Activated naive CD4-positive, alpha-beta T cell treated with anti-CD3 and anti-CD28 coated beads, Interleukin-2, amount 50 U/mL, for 72 hours (primary cell): ENCODE data around the gene AHNAK2. TPM values are rescaled to one million over a fixed set of nuclear protein-coding genes. Genes with fewer than 3 reads are reported as not detected.
"Not testable (repeated sequence)": the region's sequence is repeated elsewhere in the genome, so short reads cannot be mapped to it uniquely, and the experiment has no call there.

Experiments
- ATAC-seq, 2 donors: fragments of 150-1000 bp; cut with Tn5 transposase; 2 replicates each; pipeline ENCODE4 v1.10.0; 2021; ENCODE audit warnings: mild to moderate bottlenecking in 2 of 2, moderate library complexity in 2 of 2
- DNase-seq, 2 donors: peaks; one replicate each; pipeline ENCODE4 v3.0.0; 2021 to 2022; ENCODE audit warnings: low spot score in 2 of 2
- H3K27ac Mint-ChIP-seq, 2 donors: one replicate each; pipeline ENCODE4 v1.8.0; 2022; ENCODE audit warnings: mild to moderate bottlenecking in 2 of 2, mixed read lengths in 2 of 2
- H3K36me3 Mint-ChIP-seq, 2 donors: one replicate each; pipeline ENCODE4 v1.8.0; 2022; ENCODE audit warnings: mixed read lengths in 2 of 2
- H3K9me3 Mint-ChIP-seq, 2 donors: one replicate each; pipeline ENCODE4 v1.8.0; 2022; ENCODE audit warnings: mixed read lengths in 2 of 2
- total RNA-seq, 2 donors: library from RNA; stranded (reverse); gene quantifications; one replicate each; pipeline ENCODE4 v1.2.3, GENCODE V29; 2022

Gene AHNAK2
- total RNA-seq, 2 donors from 2014 or later, result 0.02 to 0.10 TPM

DNA sequence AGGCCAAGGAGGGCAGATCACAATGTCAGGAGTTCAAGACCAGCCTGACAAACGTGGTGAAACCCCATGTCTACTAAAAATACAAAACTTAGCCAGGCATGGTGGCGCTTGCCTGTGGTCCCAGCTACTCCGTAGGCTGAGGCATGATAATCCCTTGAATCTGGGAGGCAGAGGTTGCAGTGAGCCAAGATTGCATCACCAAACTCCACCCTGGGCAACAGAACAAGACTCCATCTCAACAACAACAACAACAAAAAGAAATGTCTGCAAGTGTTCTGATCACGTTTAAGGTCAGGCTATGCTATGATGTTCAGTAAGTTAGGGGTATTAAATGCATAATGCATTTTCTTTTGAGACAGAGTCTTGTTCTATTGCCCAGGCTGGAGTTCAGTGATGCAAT lies 60.2 kb downstream of the AHNAK2 start:
- no peak overlapping the region for H3K27ac Mint-ChIP-seq
- DNase-seq (no peak), ATAC-seq (no peak)
- H3K9me3 Mint-ChIP-seq, result no peaks in the 10 kb centered on the region
- H3K36me3 Mint-ChIP-seq, result no peaks in the 10 kb centered on the region

DNA sequence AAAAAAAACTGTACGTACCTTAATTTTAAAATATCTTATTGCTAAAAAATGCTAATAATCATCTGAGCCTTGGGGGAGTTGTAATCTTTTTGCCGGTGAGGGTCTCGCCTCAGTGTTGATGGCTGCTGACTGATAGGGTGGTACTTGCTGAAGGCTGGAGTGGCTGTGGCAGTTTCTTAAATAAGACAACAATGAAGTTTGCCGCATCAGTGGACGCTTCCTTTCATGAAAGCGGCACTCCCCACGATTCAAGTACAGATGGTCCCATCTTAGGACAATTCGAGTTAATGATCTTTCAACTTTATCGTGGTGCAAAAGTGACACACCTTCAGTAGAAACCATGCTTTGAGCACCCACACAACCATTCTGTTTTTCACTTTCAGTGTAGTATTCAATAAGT lies 61.1 kb downstream of the AHNAK2 start:
- Mint-ChIP-seq H3K36me3 (no peaks in the 10 kb centered on the region), H3K9me3 (peaks cover 1 to 2% of the 10 kb centered on the region in 2 donors), H3K27ac (no peak overlapping the region)
- no peak for DNase-seq
- ATAC-seq, result no peak

DNA sequence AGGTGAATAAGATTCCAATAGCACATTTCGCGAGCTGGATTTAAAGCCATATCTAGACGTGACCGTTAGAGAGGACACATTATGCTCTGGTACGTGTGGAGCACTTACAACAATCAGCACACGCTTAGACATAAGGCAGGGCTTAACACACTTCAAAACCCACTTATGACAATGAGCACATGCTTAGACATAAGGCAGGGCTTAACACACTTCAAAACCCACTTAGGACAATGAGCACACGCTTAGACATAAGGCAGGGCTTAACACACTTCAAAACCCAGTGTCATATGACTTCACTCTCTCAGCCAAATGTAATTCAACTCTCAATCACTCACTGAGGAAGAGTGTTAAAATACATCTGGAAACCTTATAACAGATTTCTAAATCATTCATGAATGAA lies 64.7 kb downstream of the AHNAK2 start:
- Mint-ChIP-seq H3K9me3 (peaks cover 4 to 17% of the 10 kb centered on the region in 2 donors), H3K36me3 (peaks cover 6% of the 10 kb centered on the region in 2 donors), H3K27ac (no peak overlapping the region)
- DNase-seq (no peak), ATAC-seq (no peak)

DNA sequence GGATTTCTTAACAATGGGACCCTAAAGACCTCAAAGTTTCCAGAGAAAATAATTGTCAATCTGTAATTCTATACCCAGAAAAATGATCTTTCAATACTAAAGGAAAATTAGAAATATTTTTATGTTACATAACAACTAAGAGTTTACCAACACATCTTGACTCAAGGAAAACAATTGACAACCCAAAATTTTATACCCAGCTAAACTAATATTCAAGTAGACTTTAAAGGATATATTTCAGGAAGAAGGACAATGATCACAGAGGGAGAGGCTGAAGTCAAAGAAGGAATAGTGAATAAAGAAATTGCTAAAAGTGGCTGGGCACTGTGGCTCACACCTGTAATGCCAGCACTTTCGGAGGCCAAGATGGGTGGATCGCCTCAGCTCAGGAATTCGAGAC lies 66.1 kb downstream of the AHNAK2 start:
- Mint-ChIP-seq H3K9me3 (peaks cover 4 to 17% of the 10 kb centered on the region in 2 donors), H3K36me3 (peaks cover 6% of the 10 kb centered on the region in 2 donors), H3K27ac (no peak overlapping the region)
- no peak for ATAC-seq
- no peak for DNase-seq

DNA sequence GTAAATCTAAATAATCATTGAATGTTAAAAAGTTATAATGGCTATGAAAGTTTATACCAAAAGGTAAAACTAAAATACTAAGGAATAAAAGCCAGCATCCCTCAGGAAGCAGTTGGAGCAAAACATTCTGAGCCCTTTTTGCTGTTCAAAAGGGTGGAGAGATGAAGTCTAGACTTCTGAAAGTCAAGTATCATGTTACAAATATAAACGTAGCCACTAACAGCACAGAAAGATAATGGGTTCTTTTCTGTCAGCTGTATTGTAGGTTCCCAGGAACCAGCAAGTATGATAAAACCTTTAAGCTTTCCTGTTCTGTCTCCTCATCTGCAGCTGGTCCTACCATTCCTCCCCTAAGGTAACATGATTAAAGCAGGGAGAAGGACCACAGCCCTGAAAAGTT lies 69.9 kb downstream of the AHNAK2 start:
- ATAC-seq (no peak), DNase-seq (no peak)
- peaks cover 6% of the 10 kb centered on the region in 2 donors for H3K36me3 Mint-ChIP-seq
- H3K9me3 Mint-ChIP-seq, result peaks cover 4 to 17% of the 10 kb centered on the region in 2 donors
- H3K27ac Mint-ChIP-seq, result no peak overlapping the region

DNA sequence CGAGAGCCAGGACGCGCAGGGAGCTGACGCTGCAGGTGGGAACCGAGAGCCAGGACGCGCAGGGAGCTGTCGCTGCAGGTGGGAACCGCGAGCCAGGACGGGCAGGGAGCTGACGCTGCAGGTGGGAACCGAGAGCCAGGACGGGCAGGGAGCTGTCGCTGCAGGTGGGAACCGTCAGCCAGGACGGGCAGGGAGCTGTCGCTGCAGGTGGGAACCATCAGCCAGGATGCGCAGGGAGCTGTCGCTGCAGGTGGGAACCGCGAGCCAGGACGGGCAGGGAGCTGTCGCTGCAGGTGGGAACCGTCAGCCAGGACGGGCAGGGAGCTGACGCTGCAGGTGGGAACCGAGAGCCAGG lies 72.6 kb downstream of the AHNAK2 start:
- not testable (repeated sequence) for H3K27ac Mint-ChIP-seq, DNase-seq, H3K9me3 Mint-ChIP-seq, H3K36me3 Mint-ChIP-seq, ATAC-seq

DNA sequence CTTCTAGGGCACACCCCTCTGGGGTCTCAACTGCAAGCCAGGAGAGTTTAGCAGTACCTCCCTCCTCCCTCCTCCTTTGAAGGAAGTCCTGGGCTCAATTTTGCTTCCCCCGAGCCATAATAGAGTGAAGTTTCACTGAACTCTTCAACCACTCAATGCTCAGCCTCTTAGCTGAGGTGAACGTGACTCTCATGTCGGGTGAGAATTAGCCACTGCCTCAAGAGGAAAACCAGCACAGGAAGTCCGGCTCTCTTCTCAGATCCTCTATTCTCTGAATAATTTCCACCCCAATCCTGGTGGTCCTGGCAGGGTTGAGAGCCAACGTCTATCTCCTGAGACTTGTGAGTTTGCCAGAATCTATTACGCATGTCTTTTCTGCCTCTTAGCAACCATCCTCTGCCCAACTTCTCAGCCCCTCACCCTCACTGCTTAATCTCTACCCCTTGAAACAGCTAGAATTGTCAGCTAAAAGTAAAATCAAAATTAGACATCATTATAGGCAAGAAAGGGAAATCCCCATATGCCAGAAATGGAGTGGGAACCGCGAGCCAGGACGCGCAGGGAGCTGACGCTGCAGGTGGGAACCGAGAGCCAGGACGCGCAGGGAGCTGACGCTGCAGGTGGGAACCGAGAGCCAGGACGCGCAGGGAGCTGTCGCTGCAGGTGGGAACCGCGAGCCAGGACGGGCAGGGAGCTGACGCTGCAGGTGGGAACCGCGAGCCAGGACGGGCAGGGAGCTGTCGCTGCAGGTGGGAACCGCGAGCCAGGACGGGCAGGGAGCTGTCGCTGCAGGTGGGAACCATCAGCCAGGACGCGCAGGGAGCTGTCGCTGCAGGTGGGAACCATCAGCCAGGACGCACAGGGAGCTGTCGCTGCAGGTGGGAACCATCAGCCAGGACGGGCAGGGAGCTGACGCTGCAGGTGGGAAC lies 73.3 kb downstream of the AHNAK2 start:
- ATAC-seq, H3K9me3 Mint-ChIP-seq, H3K36me3 Mint-ChIP-seq, H3K27ac Mint-ChIP-seq, DNase-seq: not testable (repeated sequence)

DNA sequence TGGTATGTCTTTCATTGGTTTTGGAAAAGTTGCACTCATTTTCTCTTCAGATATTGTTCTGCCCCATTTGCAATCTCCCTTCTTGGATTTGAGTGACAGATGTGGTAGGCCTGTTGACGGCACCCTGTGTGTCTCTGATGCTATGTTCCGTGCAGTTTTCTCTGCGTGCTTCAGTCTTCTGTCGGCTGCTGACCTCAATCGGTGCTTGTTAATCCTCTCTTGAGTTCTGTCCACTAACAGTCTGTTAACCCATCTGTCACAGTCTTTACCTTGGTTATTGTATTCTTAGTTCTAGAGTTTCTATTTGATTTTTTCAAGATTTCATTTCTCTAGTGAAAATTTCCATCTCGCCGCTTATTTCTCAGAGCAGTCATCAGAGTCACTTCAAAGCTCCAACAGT lies 74.2 kb downstream of the AHNAK2 start:
- no peaks in the 10 kb centered on the region for H3K9me3 Mint-ChIP-seq
- ATAC-seq (no peak), DNase-seq (no peak)
- H3K36me3 Mint-ChIP-seq, result no peaks in the 10 kb centered on the region
- no peak overlapping the region for H3K27ac Mint-ChIP-seq

DNA sequence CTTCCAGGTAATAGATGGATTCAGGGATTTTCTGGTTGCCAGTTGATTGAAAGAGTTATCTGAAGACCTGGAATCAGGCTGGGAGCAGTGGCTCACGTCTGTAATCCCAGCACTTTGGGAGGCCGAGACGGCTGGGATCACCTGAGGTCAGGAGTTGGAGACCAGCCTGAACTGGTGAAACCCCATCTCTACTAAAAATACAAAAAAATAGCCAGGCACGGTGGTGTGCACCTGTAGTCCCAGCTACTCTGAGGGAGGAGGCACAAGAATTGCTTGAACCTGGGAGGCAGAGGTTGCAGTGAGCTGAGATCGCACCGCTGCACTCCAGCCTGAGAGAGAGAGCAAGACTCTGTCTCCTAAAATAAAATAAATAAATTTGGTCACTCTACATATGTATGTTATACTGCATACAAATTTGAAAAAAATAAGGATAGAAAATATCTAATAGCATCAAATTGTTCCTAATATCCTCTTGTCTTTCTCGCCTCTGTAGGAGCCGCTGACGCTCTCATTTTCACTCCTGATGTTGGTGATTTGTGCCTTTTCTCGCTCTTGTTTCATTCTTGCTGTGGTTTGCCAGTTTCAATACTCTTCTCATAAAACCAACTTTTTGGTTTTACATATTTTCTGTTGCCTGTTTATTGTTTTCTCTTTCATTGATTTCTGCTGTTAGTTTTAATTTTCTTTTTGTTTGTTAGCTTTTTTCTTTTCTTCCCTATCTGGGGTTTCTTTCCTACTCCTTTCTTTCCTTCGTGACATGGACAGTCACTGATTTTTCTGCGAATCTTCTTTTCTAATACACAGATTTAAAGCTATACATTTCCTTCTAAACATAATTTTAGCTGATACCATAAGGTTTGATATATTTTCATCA lies 77.3 kb downstream of the AHNAK2 start:
- ATAC-seq, result no peak
- Mint-ChIP-seq H3K27ac (no peak overlapping the region), H3K9me3 (no peaks in the 10 kb centered on the region), H3K36me3 (no peaks in the 10 kb centered on the region)
- no peak for DNase-seq

DNA sequence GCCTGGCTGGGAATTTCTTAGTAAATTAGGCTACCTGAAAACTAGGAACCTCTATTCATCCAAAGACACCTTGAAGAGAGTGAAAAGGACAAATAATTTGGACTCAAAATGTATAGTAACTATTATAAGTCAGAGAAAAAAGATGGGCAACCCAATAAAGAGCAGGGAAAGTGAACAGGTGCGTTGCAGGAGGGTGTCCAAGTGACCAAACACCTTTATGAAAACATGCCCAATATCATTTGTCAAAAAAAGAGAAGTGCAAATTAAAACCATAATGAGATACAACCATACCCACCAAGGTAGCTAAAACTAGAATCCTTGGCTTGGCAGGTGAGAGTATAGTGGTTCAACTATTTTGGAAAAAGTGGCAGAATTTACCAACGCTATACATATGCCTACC lies 78.4 kb downstream of the AHNAK2 start:
- Mint-ChIP-seq H3K36me3 (no peaks in the 10 kb centered on the region), H3K9me3 (no peaks in the 10 kb centered on the region), H3K27ac (no peak overlapping the region)
- DNase-seq, result no peak
- no peak for ATAC-seq

DNA sequence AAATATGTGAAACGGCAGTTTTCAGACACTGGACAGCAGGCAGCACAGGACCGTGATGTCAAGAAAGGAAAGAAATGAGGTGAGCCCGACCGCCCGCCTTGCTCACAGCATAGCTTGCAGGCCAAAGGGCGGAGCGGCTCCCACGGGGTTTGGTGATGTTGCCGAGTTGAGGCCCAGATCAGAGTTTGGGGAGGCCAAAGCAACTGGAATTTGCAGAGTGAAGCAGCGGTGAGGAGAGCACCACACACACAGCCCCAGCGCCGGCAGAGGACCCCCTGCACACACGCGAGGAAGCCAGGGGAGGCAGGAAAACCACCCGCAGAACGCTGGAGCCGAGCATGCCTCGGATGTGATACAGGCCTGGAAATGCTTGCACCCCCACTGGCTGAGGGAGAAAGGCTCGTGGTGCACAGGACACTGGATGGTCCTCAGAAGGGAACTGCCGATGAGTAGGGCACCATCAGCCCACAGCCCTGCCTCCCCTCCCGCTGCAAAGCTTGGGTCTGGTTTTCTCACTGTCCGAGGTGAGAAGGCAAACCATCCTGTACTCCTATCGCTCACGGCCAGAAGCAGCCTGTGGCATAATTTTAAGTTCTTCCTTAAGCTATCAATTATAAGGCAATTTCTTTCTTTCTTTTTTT lies 79.2 kb downstream of the AHNAK2 start:
- Mint-ChIP-seq H3K27ac (no peak overlapping the region), H3K36me3 (no peaks in the 10 kb centered on the region), H3K9me3 (no peaks in the 10 kb centered on the region)
- no peak for ATAC-seq
- no peak for DNase-seq

DNA sequence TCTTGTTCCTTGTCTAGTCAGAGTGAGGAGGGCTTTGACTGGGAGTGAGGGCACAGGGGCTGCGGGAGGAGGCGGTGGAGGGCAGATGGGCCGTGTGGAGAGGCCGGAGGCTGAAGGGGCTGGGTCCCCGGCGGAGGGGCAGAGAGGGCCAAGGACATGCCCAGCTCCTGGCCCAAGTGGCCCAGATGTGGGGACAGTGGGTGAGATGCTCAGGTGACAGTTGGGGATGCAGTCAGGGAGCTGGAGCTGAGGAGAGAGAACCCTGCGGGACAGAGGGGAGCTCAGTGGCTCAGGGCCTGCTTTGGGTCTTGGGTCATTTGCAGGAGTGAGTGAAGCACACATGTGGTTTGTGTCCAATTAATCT lies 80.0 kb downstream of the AHNAK2 start:
- no peaks in the 10 kb centered on the region for H3K9me3 Mint-ChIP-seq
- ATAC-seq (no peak), DNase-seq (peak in 1 of 2 donors; percentile 41)
- H3K27ac Mint-ChIP-seq, result no peak overlapping the region
- no peaks in the 10 kb centered on the region for H3K36me3 Mint-ChIP-seq

DNA sequence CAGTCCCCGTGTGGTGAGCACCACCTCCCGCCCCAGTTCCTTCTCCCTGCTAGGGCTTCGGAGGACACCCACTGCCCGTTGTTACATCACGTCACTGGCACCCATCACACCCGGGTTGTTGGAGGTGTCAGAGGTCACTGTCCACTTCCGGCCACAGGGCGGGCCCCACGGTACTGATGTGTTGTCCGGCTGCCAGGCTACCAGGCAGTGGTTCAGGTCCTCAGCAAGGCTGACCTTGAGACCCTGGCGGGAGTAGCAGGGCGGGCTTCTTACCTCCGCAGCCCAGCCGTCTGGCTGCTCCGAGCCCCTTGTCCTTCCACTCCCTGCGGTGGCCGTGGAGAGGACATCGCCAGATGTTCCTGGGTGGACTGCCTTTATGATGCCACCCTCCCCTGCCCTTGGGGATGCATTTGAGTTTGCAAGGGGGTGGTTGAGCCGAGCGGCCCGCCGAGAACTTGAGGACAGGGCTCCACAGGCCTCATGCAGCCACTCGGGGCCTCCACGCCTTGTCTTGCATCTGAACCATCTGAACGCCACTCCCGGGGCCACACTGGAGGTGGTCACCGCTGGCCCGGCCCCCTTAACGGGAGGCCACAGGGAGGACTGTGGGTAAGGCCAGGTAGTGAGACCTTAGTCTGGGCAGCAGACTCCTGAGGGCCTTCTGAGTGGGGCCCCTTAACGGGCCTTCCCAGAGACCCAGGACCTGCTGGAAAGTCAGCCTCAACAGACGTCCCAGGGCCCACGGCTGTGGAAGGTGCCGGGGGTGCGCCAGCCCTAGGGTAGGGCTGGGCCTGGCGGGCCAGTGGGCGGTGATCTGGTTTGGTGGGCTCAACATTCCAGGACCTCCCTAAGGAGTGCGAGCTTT lies 80.6 kb downstream of the AHNAK2 start:
- ATAC-seq, result no peak
- no peak overlapping the region for H3K27ac Mint-ChIP-seq
- H3K36me3 Mint-ChIP-seq, result no peaks in the 10 kb centered on the region
- peak; percentile 1 to 47 for DNase-seq
- no peaks in the 10 kb centered on the region for H3K9me3 Mint-ChIP-seq

DNA sequence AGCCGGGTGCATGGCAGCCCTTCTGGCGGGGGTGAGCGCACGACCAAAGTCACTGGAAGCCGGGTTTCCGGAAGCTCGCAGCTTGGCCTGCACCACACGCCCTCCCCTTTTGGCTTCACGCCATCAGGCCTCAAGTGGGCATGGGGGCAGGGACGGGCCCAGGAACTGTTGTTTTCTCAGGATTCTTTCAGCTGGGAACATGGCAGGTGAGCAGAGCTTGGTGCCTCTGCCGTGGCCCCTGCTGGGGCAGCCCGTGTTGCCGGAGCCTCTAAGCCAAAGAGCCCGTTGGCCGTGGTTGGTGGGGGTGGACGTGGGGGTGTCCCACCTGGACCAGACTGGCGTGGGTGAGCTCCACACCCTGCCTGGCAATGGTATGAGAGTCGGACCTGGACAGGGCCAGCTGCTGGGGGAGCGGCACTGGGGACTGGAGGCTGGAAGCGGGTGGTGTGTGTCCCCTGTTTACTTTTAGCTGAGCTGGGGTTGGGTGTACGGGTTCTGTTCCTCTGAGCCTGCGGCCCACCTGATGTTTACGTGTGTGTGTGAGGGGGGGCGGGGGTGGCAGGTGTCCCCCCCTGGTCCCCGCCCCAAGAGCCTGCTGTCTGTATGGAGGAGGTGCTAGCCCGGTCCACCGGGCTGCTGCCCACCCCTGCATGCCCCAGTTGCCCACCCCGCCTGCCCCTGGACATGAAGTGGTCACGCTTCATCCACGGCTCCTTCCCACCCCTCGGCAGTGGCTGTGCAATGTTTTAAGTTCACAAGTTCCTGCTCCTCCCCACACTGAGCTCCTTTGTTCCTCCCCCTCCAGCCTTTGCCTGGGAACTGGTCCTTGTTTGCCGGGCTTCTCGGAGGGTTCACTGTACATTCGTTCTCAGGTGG lies 82.2 kb downstream of the AHNAK2 start:
- no peak for ATAC-seq
- Mint-ChIP-seq H3K36me3 (no peaks in the 10 kb centered on the region), H3K27ac (no peak overlapping the region), H3K9me3 (no peaks in the 10 kb centered on the region)
- DNase-seq, result peak; percentile 1 to 53

DNA sequence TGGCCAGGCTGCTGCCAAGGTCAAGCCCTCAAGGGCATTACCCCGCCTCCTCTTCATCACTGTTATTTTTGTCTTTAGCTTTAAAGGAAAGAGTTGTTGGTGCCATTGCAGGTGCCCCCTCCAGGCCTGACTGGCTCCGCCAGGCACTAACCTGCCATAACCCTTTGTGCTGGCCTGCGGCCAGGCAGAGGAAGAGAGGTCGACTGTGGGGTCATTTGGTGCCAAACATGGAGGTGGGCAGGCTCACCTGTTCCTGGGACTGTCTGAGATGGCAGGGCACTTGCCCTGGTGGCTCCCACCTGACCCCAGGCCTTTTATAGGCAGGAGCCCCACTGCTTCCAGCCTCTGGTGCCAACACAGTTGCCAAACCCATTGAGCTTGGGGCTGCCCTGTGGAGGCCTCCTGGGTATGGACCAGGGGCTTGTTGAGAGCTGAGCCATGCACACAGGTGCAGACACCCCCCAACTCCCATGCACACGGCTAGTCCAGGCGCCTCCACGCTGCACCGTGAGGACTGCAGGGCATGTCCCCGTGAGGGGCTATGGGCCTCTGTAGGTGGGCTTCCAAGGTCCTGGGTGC lies 82.9 kb downstream of the AHNAK2 start:
- DNase-seq (peak in 1 of 2 donors; percentile 55), ATAC-seq (no peak)
- Mint-ChIP-seq H3K27ac (no peak overlapping the region), H3K36me3 (no peaks in the 10 kb centered on the region), H3K9me3 (no peaks in the 10 kb centered on the region)
